PC-3 (cell line): ENCODE measurements around the gene HSPA6. TPM values are rescaled to one million over a fixed set of nuclear protein-coding genes. Genes with fewer than 3 reads are reported as not detected.

Experiments used
- ATAC-seq: fragments of 200-7000 bp; cut with Tn5 transposase; 2 replicates; pipeline ENCODE4 v1.9.1; 2020; ENCODE audit warnings: mild to moderate bottlenecking, moderate library complexity
- BruUV-seq: library from RNA; stranded (reverse); fragments of 400-500 nt; replicated peaks from 2 replicates; lab custom pipeline; 2021; lab: Mats Ljungman, UMichigan
- CTCF ChIA-PET: fragments of 300-600 bp; sonication (Branson Sonifier 250); formaldehyde crosslinking; loops from one replicate; lab custom pipeline; 2022; ENCODE audit warnings: antibody characterized with exemption; lab: Charles Lee
- POLR2A ChIA-PET: fragments of 300-600 bp; sonication (Branson Sonifier 250); formaldehyde crosslinking; loops from one replicate; lab custom pipeline; 2022; ENCODE audit warnings: antibody characterized with exemption; ENCODE audit not compliant: unreplicated experiment; lab: Charles Lee
- DNase-seq: peaks from one replicate; pipeline ENCODE4 v3.0.0-alpha.2; 2015
- H2AFZ ChIP-seq: fragments of 300-600 bp; sonication (generic); 2 replicates; pipeline ENCODE4 v1.6.0; 2016; ENCODE audit warnings: antibody characterized with exemption, low read length
- H3F3A ChIP-seq: fragments of 300-600 bp; sonication (generic); one replicate; pipeline ENCODE4 v1.6.0; 2017; ENCODE audit warnings: antibody characterized with exemption, low read length, control low read depth, mild to moderate bottlenecking; ENCODE audit not compliant: unreplicated experiment
- H3K27ac ChIP-seq: fragments of 300-600 bp; sonication (generic); 2 replicates; pipeline ENCODE4 v1.5.1; 2016; ENCODE audit warnings: mild to moderate bottlenecking, low read length
- H3K27me3 ChIP-seq: fragments of 300-600 bp; sonication (generic); 2 replicates; pipeline ENCODE4 v1.6.1; 2016; ENCODE audit warnings: low read length, mixed read lengths
- H3K36me3 ChIP-seq: fragments of 300-600 bp; sonication (generic); 2 replicates; pipeline ENCODE4 v1.6.1; 2016; ENCODE audit warnings: low read depth, mixed run types, low read length, mixed read lengths
- H3K4me1 ChIP-seq: fragments of 300-600 bp; sonication (generic); 2 replicates; pipeline ENCODE4 v1.5.1; 2016; ENCODE audit warnings: low read length; ENCODE audit not compliant: insufficient read depth
- H3K4me2 ChIP-seq: fragments of 300-600 bp; sonication (generic); 2 replicates; pipeline ENCODE4 v1.6.0; 2016; ENCODE audit warnings: low read length
- H3K4me3 ChIP-seq: fragments of 300-600 bp; sonication (generic); 2 replicates; pipeline ENCODE4 v1.5.1; 2016; ENCODE audit warnings: mild to moderate bottlenecking, low read length, mixed read lengths
- H3K79me2 ChIP-seq: fragments of 300-600 bp; sonication (generic); 2 replicates; pipeline ENCODE4 v1.6.1; 2017; ENCODE audit warnings: low read length, mixed read lengths
- H3K9ac ChIP-seq: fragments of 300-600 bp; sonication (generic); 2 replicates; pipeline ENCODE4 v1.6.0; 2016; ENCODE audit warnings: mild to moderate bottlenecking, low read length
- H3K9me2 ChIP-seq: fragments of 300-600 bp; sonication (generic); replicated peaks from 2 replicates; pipeline ENCODE4 v1.6.1; 2016; ENCODE audit warnings: mixed run types, low read length, mixed read lengths
- H3K9me3 ChIP-seq: fragments of 300-600 bp; sonication (generic); 2 replicates; pipeline ENCODE4 v1.6.1; 2016; ENCODE audit warnings: low read length, mixed read lengths
- H4K20me1 ChIP-seq: fragments of 300-600 bp; sonication (generic); 2 replicates; pipeline ENCODE4 v1.6.1; 2016; ENCODE audit warnings: low read length, mixed read lengths
- EZH2 ChIP-seq: fragments of 300-600 bp; sonication (generic); IDR thresholded peaks from one replicate; pipeline ENCODE4 v1.6.1; 2017; ENCODE audit warnings: antibody characterized with exemption, mild to moderate bottlenecking, low read length; ENCODE audit not compliant: unreplicated experiment
- EZH2phosphoT487 ChIP-seq: fragments of 300-600 bp; sonication (generic); IDR thresholded peaks from 2 replicates; pipeline ENCODE4 v1.6.1; 2018; ENCODE audit warnings: mild to moderate bottlenecking, antibody characterized with exemption, low read length, borderline replicate concordance
- intact Hi-C: fragments of 100-400 bp; cut with micrococcal nuclease; formaldehyde crosslinking; loops from 2 replicates; pipeline ENCODE4 v1.9.0; 2023
- total RNA-seq: library from RNA; depleted of rRNA; stranded (reverse); fragments of >200 nt; gene quantifications from 2 replicates; pipeline ENCODE4 v1.2.3, GENCODE V29; 2014
- TF ChIP-seq, protein P1 (sequence below): fragments of 300-600 bp; sonication (generic); conservative IDR thresholded peaks from 2 replicates; pipeline ENCODE4 v1.5.1; 2017; ENCODE audit warnings: antibody characterized with exemption, low read depth, mild to moderate bottlenecking, low read length

The HSPA6 gene
- total RNA-seq, 1 experiment from 2014 or later = 4.3 TPM

DNA sequence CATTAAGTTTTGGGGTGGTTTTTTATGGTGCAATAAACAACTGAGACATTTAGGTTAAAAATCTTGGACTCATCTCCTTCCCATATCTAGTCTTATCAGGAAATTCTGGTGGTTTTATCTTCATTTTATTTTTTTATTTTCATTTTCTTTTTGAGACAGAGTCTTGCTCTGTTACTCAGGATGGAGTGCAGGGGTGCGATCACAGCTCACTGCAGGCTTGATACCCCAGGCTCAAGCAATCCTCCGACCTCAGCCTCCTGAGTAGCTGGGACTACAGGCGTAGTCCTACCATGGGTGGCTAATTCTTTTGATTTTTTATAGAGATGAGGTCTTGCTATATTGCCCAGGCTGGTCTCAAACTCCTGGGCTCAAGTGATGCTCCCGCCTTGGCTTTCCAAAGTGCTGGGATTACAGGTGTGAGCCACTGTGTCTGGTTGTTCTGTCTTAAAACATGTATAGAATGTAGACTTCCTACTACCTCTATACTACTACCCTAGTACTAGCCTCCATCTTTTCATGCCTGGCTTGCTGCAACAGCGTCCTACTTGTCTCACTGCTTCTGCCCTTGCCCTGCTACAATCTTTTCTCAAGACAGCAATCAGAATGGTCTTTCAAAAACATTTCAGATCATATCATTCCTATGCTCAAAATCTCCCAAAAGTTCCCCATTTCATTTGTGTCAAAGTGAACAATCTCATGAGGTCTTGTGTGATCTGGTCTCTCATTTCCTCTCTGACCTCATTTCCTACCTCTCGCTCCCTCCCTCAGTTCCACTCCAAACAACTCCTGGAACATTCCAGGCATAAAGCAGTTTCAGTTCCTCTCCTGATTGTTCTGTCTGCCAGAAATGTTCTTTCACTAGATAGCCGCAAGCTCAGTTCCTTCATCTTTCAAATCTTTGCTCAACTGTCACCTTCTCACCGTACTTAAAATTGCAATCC is 25.0 kb upstream of the HSPA6 start:
- DNase-seq = no peak
- intact Hi-C loops = no loop called here
- no peak overlapping the region for H3K27ac ChIP-seq
- no peak overlapping the region for H3K4me2 ChIP-seq
- H3K9me3 ChIP-seq = no peaks in the 10 kb centered on the region
- ChIA-PET CTCF (no interaction called here), POLR2A (no interaction called here)
- H3K9me2 ChIP-seq = no peaks in the 10 kb centered on the region
- TF ChIP-seq, protein P1, sequence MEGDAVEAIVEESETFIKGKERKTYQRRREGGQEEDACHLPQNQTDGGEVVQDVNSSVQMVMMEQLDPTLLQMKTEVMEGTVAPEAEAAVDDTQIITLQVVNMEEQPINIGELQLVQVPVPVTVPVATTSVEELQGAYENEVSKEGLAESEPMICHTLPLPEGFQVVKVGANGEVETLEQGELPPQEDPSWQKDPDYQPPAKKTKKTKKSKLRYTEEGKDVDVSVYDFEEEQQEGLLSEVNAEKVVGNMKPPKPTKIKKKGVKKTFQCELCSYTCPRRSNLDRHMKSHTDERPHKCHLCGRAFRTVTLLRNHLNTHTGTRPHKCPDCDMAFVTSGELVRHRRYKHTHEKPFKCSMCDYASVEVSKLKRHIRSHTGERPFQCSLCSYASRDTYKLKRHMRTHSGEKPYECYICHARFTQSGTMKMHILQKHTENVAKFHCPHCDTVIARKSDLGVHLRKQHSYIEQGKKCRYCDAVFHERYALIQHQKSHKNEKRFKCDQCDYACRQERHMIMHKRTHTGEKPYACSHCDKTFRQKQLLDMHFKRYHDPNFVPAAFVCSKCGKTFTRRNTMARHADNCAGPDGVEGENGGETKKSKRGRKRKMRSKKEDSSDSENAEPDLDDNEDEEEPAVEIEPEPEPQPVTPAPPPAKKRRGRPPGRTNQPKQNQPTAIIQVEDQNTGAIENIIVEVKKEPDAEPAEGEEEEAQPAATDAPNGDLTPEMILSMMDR = no peak
- no peak for TF ChIP-seq EZH2phosphoT487
- no peak for TF ChIP-seq EZH2
- no TSS peak for BruUV-seq
- no peak overlapping the region for H2AFZ ChIP-seq
- H3K36me3 ChIP-seq = no peaks in the 10 kb centered on the region
- H3K79me2 ChIP-seq = no peaks in the 10 kb centered on the region
- H3F3A ChIP-seq = no peaks in the 10 kb centered on the region
- H3K4me3 ChIP-seq = no peak overlapping the region
- H3K9ac ChIP-seq = no peak overlapping the region
- H3K4me1 ChIP-seq = no peaks in the 10 kb centered on the region
- ATAC-seq = no peak
- peaks cover 20% of the 10 kb centered on the region for H3K27me3 ChIP-seq
- H4K20me1 ChIP-seq = no peaks in the 10 kb centered on the region

DNA sequence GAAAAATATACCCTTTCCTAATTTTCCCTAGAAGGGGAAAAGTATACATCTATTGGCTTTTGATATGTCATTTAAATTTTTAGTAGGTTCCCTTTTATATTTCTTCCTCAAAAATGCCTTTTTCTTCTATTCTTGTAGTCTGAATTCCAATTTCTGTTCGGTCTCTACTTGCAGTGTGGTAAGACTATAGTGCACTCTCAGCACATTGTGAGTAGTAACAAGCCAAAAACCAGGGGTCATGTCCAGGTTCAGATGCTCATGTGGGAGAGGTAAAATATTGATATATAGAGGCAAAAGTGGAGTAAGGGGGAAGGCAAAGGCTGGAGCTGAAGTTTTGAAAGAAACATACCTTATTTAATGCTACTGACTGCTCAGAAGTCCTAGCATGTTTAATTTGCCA is 23.1 kb upstream of the HSPA6 start:
- H3K79me2 ChIP-seq = no peaks in the 10 kb centered on the region
- POLR2A ChIA-PET = no interaction called here
- no peak overlapping the region for H3K4me3 ChIP-seq
- no peak for ATAC-seq
- H4K20me1 ChIP-seq = no peaks in the 10 kb centered on the region
- no peaks in the 10 kb centered on the region for H3K9me2 ChIP-seq
- no peak overlapping the region for H3K27ac ChIP-seq
- BruUV-seq = no TSS peak
- no peaks in the 10 kb centered on the region for H3K9me3 ChIP-seq
- TF ChIP-seq EZH2phosphoT487 (no peak), EZH2 (no peak)
- TF ChIP-seq, protein P1 = no peak
- H2AFZ ChIP-seq = no peak overlapping the region
- no peak for DNase-seq
- H3K36me3 ChIP-seq = no peaks in the 10 kb centered on the region
- H3K9ac ChIP-seq = no peak overlapping the region
- peaks cover 20% of the 10 kb centered on the region for H3K27me3 ChIP-seq
- H3F3A ChIP-seq = no peaks in the 10 kb centered on the region
- CTCF ChIA-PET = no interaction called here
- intact Hi-C loops = no loop called here
- no peak overlapping the region for H3K4me2 ChIP-seq
- no peaks in the 10 kb centered on the region for H3K4me1 ChIP-seq

DNA sequence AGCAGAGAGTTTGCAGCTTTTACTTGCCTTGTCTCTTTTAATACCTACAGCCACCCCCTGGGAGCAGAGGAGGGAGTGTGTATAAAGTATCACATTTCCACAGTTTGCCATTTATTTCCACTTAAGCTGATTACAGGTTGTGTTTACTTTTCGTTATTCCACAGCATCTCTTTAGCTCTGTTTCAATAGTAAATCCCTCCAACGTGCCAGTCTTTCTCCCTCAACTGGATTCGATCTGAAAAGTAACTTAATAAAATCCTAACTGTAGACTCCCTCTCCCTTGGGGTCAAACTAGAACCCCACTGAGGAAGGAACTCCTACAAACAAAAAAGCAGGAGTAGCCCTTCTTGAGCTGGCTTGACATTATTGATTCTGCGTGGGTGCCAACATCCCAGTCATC is 22.2 kb upstream of the HSPA6 start:
- Histone ChIP-seq H3K4me2 (no peak overlapping the region), H3K79me2 (no peaks in the 10 kb centered on the region), H4K20me1 (no peaks in the 10 kb centered on the region), H3K4me1 (0 out of 2 replicates have a peak, but pooled peaks cover 4% of the 10 kb centered on the region), H3K36me3 (no peaks in the 10 kb centered on the region), H2AFZ (no peak overlapping the region), H3K27me3 (peaks cover 15% of the 10 kb centered on the region), H3K9me2 (no peaks in the 10 kb centered on the region), H3F3A (no peaks in the 10 kb centered on the region), H3K27ac (no peak overlapping the region), H3K4me3 (no peak overlapping the region), H3K9me3 (no peaks in the 10 kb centered on the region), H3K9ac (no peak overlapping the region)
- DNase-seq = no peak
- TF ChIP-seq EZH2 (no peak), EZH2phosphoT487 (no peak)
- TF ChIP-seq, protein P1 = no peak
- intact Hi-C loops = no loop called here
- no peak for ATAC-seq
- ChIA-PET POLR2A (no interaction called here), CTCF (no interaction called here)
- no TSS peak for BruUV-seq
